Stimulated activated CD8-positive, alpha-beta memory T cell treated with anti-CD3 and anti-CD28 coated beads, Interleukin-4, amount 100 ng/mL, for 48 hours (primary cell): Measurements from ENCODE around the gene UBE2G1.
"Not testable (repeated sequence)": the region's sequence is repeated elsewhere in the genome, so short reads cannot be mapped to it uniquely, and the experiment has no call there.

Source experiments
- DNase-seq: peaks from one replicate; pipeline ENCODE4 v3.0.0-alpha.2; 2020

Gene UBE2G1

GRCh38 chr17:4295686-4296085 lies 70.8 kb downstream of the UBE2G1 start:
- DNase-seq: no peak

GRCh38 chr17:4293572-4293971 lies 72.9 kb downstream of the UBE2G1 start:
- DNase-seq: no peak

- DNase-seq: no peak
Observed at GRCh38 chr17:4287710-4288109, 78.8 kb downstream of the UBE2G1 start.

GRCh38 chr17:4276514-4276913 lies 90.0 kb downstream of the UBE2G1 start:
- no peak for DNase-seq

GRCh38 chr17:4272972-4273368 lies 93.5 kb downstream of the UBE2G1 start:
- DNase-seq: no peak

- no peak for DNase-seq
Observed at GRCh38 chr17:4272213-4272971, 94.1 kb downstream of the UBE2G1 start.

- no peak for DNase-seq
Observed at GRCh38 chr17:4270736-4271135, 95.7 kb downstream of the UBE2G1 start.

GRCh38 chr17:4269915-4270314 lies 96.6 kb downstream of the UBE2G1 start:
- no peak for DNase-seq

- DNase-seq: no peak
Observed at GRCh38 chr17:4267402-4267801, 99.1 kb downstream of the UBE2G1 start.

- DNase-seq: no peak
Observed at GRCh38 chr17:4266550-4266949, 99.9 kb downstream of the UBE2G1 start.

- peak; percentile 99 for DNase-seq
Observed at GRCh38 chr17:4263282-4264215, 102.9 kb downstream of the UBE2G1 start, which contains the start of gene ANKFY1. Gene ANKFY1, minus strand, starts transcription at chr17:4263979. Its CDS starts 38 bp downstream, at chr17:4263941.

GRCh38 chr17:4262703-4263102 lies 103.8 kb downstream of the UBE2G1 start:
- DNase-seq: no peak

GRCh38 chr17:4261452-4261851 lies 105.0 kb downstream of the UBE2G1 start:
- DNase-seq: no peak

- no peak for DNase-seq
Observed at GRCh38 chr17:4258867-4259266, 107.6 kb downstream of the UBE2G1 start.

GRCh38 chr17:4256952-4257351 lies 109.5 kb downstream of the UBE2G1 start:
- DNase-seq: no peak

GRCh38 chr17:4255271-4255670 lies 111.2 kb downstream of the UBE2G1 start:
- not testable (repeated sequence) for DNase-seq

- DNase-seq: no peak
Observed at GRCh38 chr17:4250887-4251286, 115.6 kb downstream of the UBE2G1 start.

- DNase-seq: no peak
Observed at GRCh38 chr17:4249452-4250029, 116.9 kb downstream of the UBE2G1 start.

- DNase-seq: no peak
Observed at GRCh38 chr17:4248504-4249277, 117.8 kb downstream of the UBE2G1 start.

- no peak for DNase-seq
Observed at GRCh38 chr17:4247971-4248388, 118.5 kb downstream of the UBE2G1 start.

- no peak for DNase-seq
Observed at GRCh38 chr17:4247361-4247970, 119.0 kb downstream of the UBE2G1 start.

- no peak for DNase-seq
Observed at GRCh38 chr17:4246674-4247073, 119.8 kb downstream of the UBE2G1 start.
